K562 (cell line): ENCODE results near the gene DLGAP3. TPM values are rescaled to one million over a fixed set of nuclear protein-coding genes. Genes with fewer than 3 reads are reported as not detected.

Experiments used
- ARHGAP35 ChIP-seq: fragments of 450-650 bp; IDR thresholded peaks from 2 replicates; pipeline ENCODE4 v1.6.1; 2018; ENCODE audit not compliant: partially characterized antibody
- CBX2 ChIP-seq: fragments of 200-600 bp; sonication (generic); IDR thresholded peaks from one replicate; pipeline ENCODE4 v1.6.1; 2012; ENCODE audit warnings: mild to moderate bottlenecking, low read length, inconsistent platforms; ENCODE audit not compliant: insufficient read depth, poor library complexity, severe bottlenecking
- HNRNPK ChIP-seq: fragments of 200-400 bp; formaldehyde crosslinking; IDR thresholded peaks from one replicate; pipeline ENCODE4 v1.6.1; 2018; ENCODE audit warnings: mild to moderate bottlenecking, low read depth, low read length; ENCODE audit not compliant: poor library complexity, severe bottlenecking
- HNRNPLL ChIP-seq: fragments of 200-400 bp; formaldehyde crosslinking; IDR thresholded peaks from 2 replicates; pipeline ENCODE4 v1.6.1; 2017; ENCODE audit warnings: low read length, low read depth, mild to moderate bottlenecking; ENCODE audit not compliant: poor library complexity, severe bottlenecking
- MECOM ChIP-seq: fragments of 250-450 bp; sonication (Bioruptor Pico); IDR thresholded peaks from 2 replicates; pipeline ENCODE4 v1.8.0; 2022; ENCODE audit warnings: inconsistent platforms
- MEF2A ChIP-seq: IDR thresholded peaks from 2 replicates; pipeline ENCODE4 v1.6.1; 2011; ENCODE audit warnings: low read depth, mild to moderate bottlenecking, low read length, moderate library complexity; ENCODE audit not compliant: control insufficient read depth
- TEAD4 ChIP-seq, 2 experiments: sonication (generic) in 1 of 2; formaldehyde crosslinking in 1 of 2; IDR thresholded peaks; 2 replicates each; pipeline versions ENCODE4 v1.6.1 to v1.8.0; 2012 to 2022; ENCODE audit warnings: borderline replicate concordance in 1 of 2, inconsistent platforms in 1 of 2, low read length in 1 of 2, mild to moderate bottlenecking in 1 of 2, missing genetic modification reagents in 1 of 2
- ZBED1 ChIP-seq: IDR thresholded peaks from 2 replicates; pipeline ENCODE4 v1.6.1; 2014
- ZNF134 ChIP-seq: fragments of 250-450 bp; sonication (Bioruptor Pico); conservative IDR thresholded peaks from 2 replicates; pipeline ENCODE4 v1.4.0; 2020
- ZNF780A ChIP-seq: fragments of 250-450 bp; sonication (Bioruptor Pico); IDR thresholded peaks from 2 replicates; pipeline ENCODE4 v1.5.0; 2021; ENCODE audit warnings: mild to moderate bottlenecking
- polyA plus RNA-seq, 8 experiments: library from polyadenylated mRNA; depleted of rRNA in 4 of 8; stranded (reverse) in 5 of 8; unstranded in 3 of 8; fragments of >200 nt; fragmentation: Nextera tagmentation in 2 of 8; fragmentation: Illumina TruSeq in 1 of 8; extraction: Ambion mirVana in 2 of 8; extraction: Trizol in 1 of 8; gene quantifications; 2 replicates each; pipeline versions ENCODE4 v1.2.1 to v1.2.3, GENCODE V29; 2011 to 2014; ENCODE audit warnings: inconsistent platforms in 1 of 8, missing spikeins in 1 of 8
- total RNA-seq, 7 experiments: library from RNA; depleted of rRNA in 6 of 7; stranded (reverse); fragments of >200 nt in 6 of 7; fragmentation: Illumina TruSeq in 2 of 7; extraction: Trizol in 2 of 7; gene quantifications; 2 replicates each; pipeline versions ENCODE4 v1.2.1 to v1.2.3, GENCODE V29; 2011 to 2021; ENCODE audit warnings: low replicate concordance in 1 of 7
- TF ChIP-seq, protein P1 (sequence below): fragments of 250-450 bp; sonication (Bioruptor Pico); IDR thresholded peaks from 2 replicates; pipeline ENCODE4 v1.5.0; 2021
- TF ChIP-seq, protein P2 (sequence below): fragments of 450-650 bp; IDR thresholded peaks from 2 replicates; pipeline ENCODE4 v1.6.1; 2016; ENCODE audit warnings: missing biosample characterization, missing genetic modification characterization
- TF ChIP-seq, protein P3 (sequence below): fragments of 250-450 bp; sonication (Bioruptor Pico); IDR thresholded peaks from 2 replicates; pipeline ENCODE4 v1.5.0; 2022; ENCODE audit warnings: mild to moderate bottlenecking
- TF ChIP-seq, protein P4 (sequence below): sonication (generic); formaldehyde crosslinking; IDR thresholded peaks from 2 replicates; pipeline ENCODE4 v1.9.0; 2022; ENCODE audit warnings: mild to moderate bottlenecking, missing genetic modification reagents
- TF ChIP-seq, protein P5 (sequence below): fragments of 250-450 bp; sonication (Bioruptor Pico); IDR thresholded peaks from 2 replicates; pipeline ENCODE4 v1.8.0; 2022; ENCODE audit warnings: moderate library complexity, mild to moderate bottlenecking, inconsistent platforms
- TF ChIP-seq, protein P6 (sequence below), 2 experiments: IDR thresholded peaks; 2 replicates each; pipeline ENCODE4 v1.6.1; 2011; ENCODE audit warnings: borderline replicate concordance in 1 of 2, control low read depth in 1 of 2, low read depth in 1 of 2, low read length in 1 of 2, mild to moderate bottlenecking in 1 of 2, mixed read lengths in 1 of 2, moderate library complexity in 1 of 2; ENCODE audit not compliant: insufficient read depth in 1 of 2, insufficient read length in 1 of 2, poor library complexity in 1 of 2, severe bottlenecking in 1 of 2; ENCODE audit errors: extremely low read depth in 1 of 2
- TF ChIP-seq, protein P7 (sequence below): fragments of 250-450 bp; sonication (Bioruptor Pico); IDR thresholded peaks from 2 replicates; pipeline ENCODE4 v1.5.0; 2020; ENCODE audit warnings: mild to moderate bottlenecking

The DLGAP3 gene
- total and polyA plus RNA-seq, 9 of the 15 experiments (the other 6 are each of a cell fraction or from before 2014, with no cell fraction given), result 0.01 to 0.16 (median 0.07) TPM; not detected in 6

DNA sequence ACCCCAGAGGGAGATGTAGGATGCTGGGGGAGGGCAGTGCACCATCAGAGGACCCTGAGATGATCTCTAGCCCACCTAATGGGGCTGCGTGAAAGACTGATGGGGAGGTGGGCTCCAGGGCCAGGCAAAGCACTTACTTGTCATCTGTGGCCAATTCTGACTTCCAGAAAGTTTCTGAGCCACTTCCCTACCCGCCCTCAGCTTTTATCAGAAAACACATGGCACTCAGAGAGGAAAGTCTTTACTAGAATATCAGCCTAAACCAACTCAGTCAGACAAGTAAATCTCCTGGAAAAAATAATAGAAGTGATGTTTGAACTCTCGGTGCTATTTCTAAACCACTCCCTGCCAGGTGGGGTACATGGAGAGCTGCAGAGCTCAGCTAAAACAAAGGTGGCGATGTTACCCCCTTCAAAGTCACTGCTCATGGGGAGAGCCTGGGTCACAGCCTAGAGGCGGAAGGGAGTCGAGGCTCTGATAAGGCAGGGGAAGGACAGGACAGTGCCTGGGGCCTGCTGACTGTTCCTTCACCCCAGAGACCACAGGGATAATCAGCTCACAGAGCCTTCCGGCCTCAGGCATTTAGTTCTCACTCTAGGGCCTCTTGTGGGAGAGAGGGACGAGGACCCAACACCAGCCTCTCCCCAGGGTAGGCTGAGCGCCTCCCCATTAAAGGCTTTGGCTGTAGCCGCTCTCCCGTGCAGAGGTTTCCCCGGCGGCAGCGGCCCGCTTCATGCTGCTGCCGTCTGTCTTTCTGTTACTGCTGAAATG is 84.1 kb downstream of the DLGAP3 start (continued):
- TF ChIP-seq HNRNPLL, result no peak
- TF ChIP-seq, protein P1, sequence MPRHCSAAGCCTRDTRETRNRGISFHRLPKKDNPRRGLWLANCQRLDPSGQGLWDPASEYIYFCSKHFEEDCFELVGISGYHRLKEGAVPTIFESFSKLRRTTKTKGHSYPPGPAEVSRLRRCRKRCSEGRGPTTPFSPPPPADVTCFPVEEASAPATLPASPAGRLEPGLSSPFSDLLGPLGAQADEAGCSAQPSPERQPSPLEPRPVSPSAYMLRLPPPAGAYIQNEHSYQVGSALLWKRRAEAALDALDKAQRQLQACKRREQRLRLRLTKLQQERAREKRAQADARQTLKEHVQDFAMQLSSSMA (CRISPR knock-in tag), result no peak
- TF ChIP-seq, protein P2, sequence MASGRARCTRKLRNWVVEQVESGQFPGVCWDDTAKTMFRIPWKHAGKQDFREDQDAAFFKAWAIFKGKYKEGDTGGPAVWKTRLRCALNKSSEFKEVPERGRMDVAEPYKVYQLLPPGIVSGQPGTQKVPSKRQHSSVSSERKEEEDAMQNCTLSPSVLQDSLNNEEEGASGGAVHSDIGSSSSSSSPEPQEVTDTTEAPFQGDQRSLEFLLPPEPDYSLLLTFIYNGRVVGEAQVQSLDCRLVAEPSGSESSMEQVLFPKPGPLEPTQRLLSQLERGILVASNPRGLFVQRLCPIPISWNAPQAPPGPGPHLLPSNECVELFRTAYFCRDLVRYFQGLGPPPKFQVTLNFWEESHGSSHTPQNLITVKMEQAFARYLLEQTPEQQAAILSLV, result no peak
- TF ChIP-seq, protein P3, sequence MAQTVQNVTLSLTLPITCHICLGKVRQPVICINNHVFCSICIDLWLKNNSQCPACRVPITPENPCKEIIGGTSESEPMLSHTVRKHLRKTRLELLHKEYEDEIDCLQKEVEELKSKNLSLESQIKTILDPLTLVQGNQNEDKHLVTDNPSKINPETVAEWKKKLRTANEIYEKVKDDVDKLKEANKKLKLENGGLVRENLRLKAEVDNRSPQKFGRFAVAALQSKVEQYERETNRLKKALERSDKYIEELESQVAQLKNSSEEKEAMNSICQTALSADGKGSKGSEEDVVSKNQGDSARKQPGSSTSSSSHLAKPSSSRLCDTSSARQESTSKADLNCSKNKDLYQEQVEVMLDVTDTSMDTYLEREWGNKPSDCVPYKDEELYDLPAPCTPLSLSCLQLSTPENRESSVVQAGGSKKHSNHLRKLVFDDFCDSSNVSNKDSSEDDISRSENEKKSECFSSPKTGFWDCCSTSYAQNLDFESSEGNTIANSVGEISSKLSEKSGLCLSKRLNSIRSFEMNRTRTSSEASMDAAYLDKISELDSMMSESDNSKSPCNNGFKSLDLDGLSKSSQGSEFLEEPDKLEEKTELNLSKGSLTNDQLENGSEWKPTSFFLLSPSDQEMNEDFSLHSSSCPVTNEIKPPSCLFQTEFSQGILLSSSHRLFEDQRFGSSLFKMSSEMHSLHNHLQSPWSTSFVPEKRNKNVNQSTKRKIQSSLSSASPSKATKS (CRISPR knock-in tag), result no peak
- TF ChIP-seq, protein P4, sequence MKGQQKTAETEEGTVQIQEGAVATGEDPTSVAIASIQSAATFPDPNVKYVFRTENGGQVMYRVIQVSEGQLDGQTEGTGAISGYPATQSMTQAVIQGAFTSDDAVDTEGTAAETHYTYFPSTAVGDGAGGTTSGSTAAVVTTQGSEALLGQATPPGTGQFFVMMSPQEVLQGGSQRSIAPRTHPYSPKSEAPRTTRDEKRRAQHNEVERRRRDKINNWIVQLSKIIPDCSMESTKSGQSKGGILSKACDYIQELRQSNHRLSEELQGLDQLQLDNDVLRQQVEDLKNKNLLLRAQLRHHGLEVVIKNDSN (CRISPR knock-in tag), result no peak
- TF ChIP-seq MEF2A, result 0 out of 2 replicates have a peak, but pooled peaks have one; percentile 16
- TF ChIP-seq ZBED1, result no peak
- TF ChIP-seq MECOM (CRISPR knock-in tag), result no peak
- TF ChIP-seq ARHGAP35, result no peak
- TF ChIP-seq, protein P5, sequence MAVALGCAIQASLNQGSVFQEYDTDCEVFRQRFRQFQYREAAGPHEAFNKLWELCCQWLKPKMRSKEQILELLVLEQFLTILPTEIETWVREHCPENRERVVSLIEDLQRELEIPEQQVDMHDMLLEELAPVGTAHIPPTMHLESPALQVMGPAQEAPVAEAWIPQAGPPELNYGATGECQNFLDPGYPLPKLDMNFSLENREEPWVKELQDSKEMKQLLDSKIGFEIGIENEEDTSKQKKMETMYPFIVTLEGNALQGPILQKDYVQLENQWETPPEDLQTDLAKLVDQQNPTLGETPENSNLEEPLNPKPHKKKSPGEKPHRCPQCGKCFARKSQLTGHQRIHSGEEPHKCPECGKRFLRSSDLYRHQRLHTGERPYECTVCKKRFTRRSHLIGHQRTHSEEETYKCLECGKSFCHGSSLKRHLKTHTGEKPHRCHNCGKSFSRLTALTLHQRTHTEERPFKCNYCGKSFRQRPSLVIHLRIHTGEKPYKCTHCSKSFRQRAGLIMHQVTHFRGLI (CRISPR knock-in tag), result no peak
- peak; percentile 54; the same call in 1 of the 2 replicates for TF ChIP-seq TEAD4 (IDR thresholded peaks at IDR 0.05; ENCODE audit: low read length)
- TF ChIP-seq TEAD4 (CRISPR knock-in tag; IDR thresholded peaks at IDR 0.05; ENCODE audit: borderline replicate concordance), result no peak
- no peak for TF ChIP-seq ZNF134
- TF ChIP-seq, protein P6, sequence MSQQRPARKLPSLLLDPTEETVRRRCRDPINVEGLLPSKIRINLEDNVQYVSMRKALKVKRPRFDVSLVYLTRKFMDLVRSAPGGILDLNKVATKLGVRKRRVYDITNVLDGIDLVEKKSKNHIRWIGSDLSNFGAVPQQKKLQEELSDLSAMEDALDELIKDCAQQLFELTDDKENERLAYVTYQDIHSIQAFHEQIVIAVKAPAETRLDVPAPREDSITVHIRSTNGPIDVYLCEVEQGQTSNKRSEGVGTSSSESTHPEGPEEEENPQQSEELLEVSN (IDR thresholded peaks at IDR 0.05; ENCODE audit: borderline replicate concordance in 1 of 2, extremely low read depth in 1 of 2, insufficient read depth in 1 of 2, insufficient read length in 1 of 2, low read depth in 1 of 2, low read length in 1 of 2, poor library complexity in 1 of 2, severe bottlenecking in 1 of 2), result peak; percentile 44 to 51
- TF ChIP-seq HNRNPK, result no peak
- TF ChIP-seq, protein P7, sequence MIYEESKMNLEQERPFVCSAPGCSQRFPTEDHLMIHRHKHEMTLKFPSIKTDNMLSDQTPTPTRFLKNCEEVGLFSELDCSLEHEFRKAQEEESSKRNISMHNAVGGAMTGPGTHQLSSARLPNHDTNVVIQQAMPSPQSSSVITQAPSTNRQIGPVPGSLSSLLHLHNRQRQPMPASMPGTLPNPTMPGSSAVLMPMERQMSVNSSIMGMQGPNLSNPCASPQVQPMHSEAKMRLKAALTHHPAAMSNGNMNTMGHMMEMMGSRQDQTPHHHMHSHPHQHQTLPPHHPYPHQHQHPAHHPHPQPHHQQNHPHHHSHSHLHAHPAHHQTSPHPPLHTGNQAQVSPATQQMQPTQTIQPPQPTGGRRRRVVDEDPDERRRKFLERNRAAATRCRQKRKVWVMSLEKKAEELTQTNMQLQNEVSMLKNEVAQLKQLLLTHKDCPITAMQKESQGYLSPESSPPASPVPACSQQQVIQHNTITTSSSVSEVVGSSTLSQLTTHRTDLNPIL (CRISPR knock-in tag), result no peak
- no peak for TF ChIP-seq ZNF780A
- TF ChIP-seq CBX2, result no peak
